ENCODE results near the gene CNTD1.

CNTD1 gene

GRCh38 chr17:42779304-42779935, 19.2 kb upstream of the CNTD1 start:
- no peak for DNase-seq (ENCODE audit: low read depth in 2 of 2)

GRCh38 chr17:42779936-42780850, 18.5 kb upstream of the CNTD1 start, which contains the start of gene WNK4:
WNK4 (plus strand) TSS chr17:42780610; CDS start chr17:42780699, 89 bp downstream.
- no peak for DNase-seq (ENCODE audit: low read depth in 2 of 2)

GRCh38 chr17:42780851-42781638, 17.6 kb upstream of the CNTD1 start:
- no peak for DNase-seq (ENCODE audit: low read depth in 2 of 2)

- DNase-seq (ENCODE audit: low read depth in 2 of 2) = no peak
Measured at GRCh38 chr17:42781639-42782165, 17.0 kb upstream of the CNTD1 start.

GRCh38 chr17:42782166-42783061, 16.2 kb upstream of the CNTD1 start:
- no peak for DNase-seq (ENCODE audit: low read depth in 2 of 2)

- DNase-seq (ENCODE audit: low read depth in 2 of 2) = no peak
Measured at GRCh38 chr17:42783062-42783790, 15.4 kb upstream of the CNTD1 start.

GRCh38 chr17:42783791-42784138, 14.9 kb upstream of the CNTD1 start:
- DNase-seq (ENCODE audit: low read depth in 2 of 2) = no peak

- no peak for DNase-seq (ENCODE audit: low read depth in 2 of 2)
Measured at GRCh38 chr17:42784409-42784808, 14.3 kb upstream of the CNTD1 start.

- peak in 1 of 2 donors; percentile 46 for DNase-seq (ENCODE audit: low read depth in 2 of 2)
Measured at GRCh38 chr17:42784811-42785592, 13.7 kb upstream of the CNTD1 start.

GRCh38 chr17:42787266-42787665, 11.4 kb upstream of the CNTD1 start:
- DNase-seq (ENCODE audit: low read depth in 2 of 2) = no peak

GRCh38 chr17:42791948-42792347, 6.7 kb upstream of the CNTD1 start:
- no peak for DNase-seq (ENCODE audit: low read depth in 2 of 2)

GRCh38 chr17:42792545-42792944, 6.1 kb upstream of the CNTD1 start:
- DNase-seq (ENCODE audit: low read depth in 2 of 2) = no peak

- DNase-seq (ENCODE audit: low read depth in 2 of 2) = no peak
Measured at GRCh38 chr17:42795061-42795460, 3.6 kb upstream of the CNTD1 start.

GRCh38 chr17:42795465-42795864, 3.2 kb upstream of the CNTD1 start:
- DNase-seq (ENCODE audit: low read depth in 2 of 2) = no peak

- DNase-seq (ENCODE audit: low read depth in 2 of 2) = no peak
Measured at GRCh38 chr17:42796066-42796758, 2.4 kb upstream of the CNTD1 start.

GRCh38 chr17:42797067-42798007, 1.3 kb upstream of the CNTD1 start:
- DNase-seq (ENCODE audit: low read depth in 2 of 2) = no peak

GRCh38 chr17:42798011-42798382, 664 bp upstream of the CNTD1 start:
- DNase-seq (ENCODE audit: low read depth in 2 of 2) = no peak

Measured in stimulated activated CD8-positive, alpha-beta memory T cell treated with anti-CD3 and anti-CD28 coated beads, Interleukin-7, amount 100 ng/mL, for 4 hours (primary cell).